Neural cell (in vitro differentiated cells): ENCODE measurements around the gene AQP4. TPM values are rescaled to one million over a fixed set of nuclear protein-coding genes. Genes with fewer than 3 reads are reported as not detected.

ENCODE experiments used
- H2AFZ ChIP-seq: fragments of 200-600, 300-800 bp; sonication (generic), shearing (Covaris generic); 2 replicates; pipeline ENCODE4 v1.6.0; 2014; ENCODE audit warnings: low read depth, mild to moderate bottlenecking, antibody characterized with exemption, low read length, moderate library complexity
- H3F3A ChIP-seq: fragments of 200-600 bp; shearing (Covaris generic); 2 replicates; pipeline ENCODE4 v1.6.1; 2016; ENCODE audit warnings: mild to moderate bottlenecking, moderate library complexity, mixed read lengths, antibody characterized with exemption, low read length; ENCODE audit not compliant: insufficient read depth, poor library complexity, severe bottlenecking
- H3K27ac ChIP-seq: fragments of 200-600, 300-800 bp; sonication (generic), shearing (Covaris generic); 2 replicates; pipeline ENCODE4 v1.5.1; 2014; ENCODE audit warnings: mild to moderate bottlenecking, low read length, moderate library complexity
- H3K27me3 ChIP-seq: fragments of 300-800, 200-600 bp; sonication (generic), shearing (Covaris generic); 2 replicates; pipeline ENCODE4 v1.6.0; 2014; ENCODE audit warnings: mild to moderate bottlenecking, low read depth, low read length, moderate library complexity; ENCODE audit not compliant: insufficient read depth
- H3K36me3 ChIP-seq: fragments of 300-800, 200-600 bp; sonication (generic), shearing (Covaris generic); 2 replicates; pipeline ENCODE4 v1.5.1; 2014; ENCODE audit warnings: mild to moderate bottlenecking, antibody characterized with exemption, low read length, moderate library complexity; ENCODE audit not compliant: insufficient read depth
- H3K4me2 ChIP-seq: fragments of 300-800, 200-600 bp; sonication (generic), shearing (Covaris generic); 2 replicates; pipeline ENCODE4 v1.6.0; 2014; ENCODE audit warnings: mild to moderate bottlenecking, low read length
- H3K4me3 ChIP-seq: fragments of 300-800, 200-600 bp; sonication (generic), shearing (Covaris generic); 2 replicates; pipeline ENCODE4 v1.5.1; 2014; ENCODE audit warnings: mild to moderate bottlenecking, low read length, moderate library complexity
- H3K79me2 ChIP-seq: fragments of 200-600 bp; shearing (Covaris generic); replicated peaks from 2 replicates; pipeline ENCODE4 v1.6.0; 2014; ENCODE audit warnings: mild to moderate bottlenecking, low read length, moderate library complexity; ENCODE audit not compliant: insufficient read depth
- H3K9ac ChIP-seq: fragments of 300-800, 200-600 bp; sonication (generic), shearing (Covaris generic); 2 replicates; pipeline ENCODE4 v1.6.1; 2016; ENCODE audit warnings: mild to moderate bottlenecking, low read length, mixed read lengths
- H3K9me2 ChIP-seq: fragments of 200-600 bp; shearing (Covaris generic); 2 replicates; pipeline ENCODE4 v1.6.1; 2016; ENCODE audit warnings: mild to moderate bottlenecking, low read length, mixed read lengths; ENCODE audit not compliant: insufficient read depth
- H3K9me3 ChIP-seq: fragments of 200-600, 300-800 bp; sonication (generic), shearing (Covaris generic); 2 replicates; pipeline ENCODE4 v1.6.1; 2016; ENCODE audit warnings: mild to moderate bottlenecking, mixed run types, low read length, moderate library complexity, mixed read lengths
- H4K20me1 ChIP-seq: fragments of 200-600 bp; shearing (Covaris generic); 2 replicates; pipeline ENCODE4 v1.6.1; 2016; ENCODE audit warnings: mild to moderate bottlenecking, mixed run types; ENCODE audit not compliant: insufficient read depth
- CTCF ChIP-seq: fragments of 450-650 bp; IDR thresholded peaks from 2 replicates; pipeline ENCODE4 v1.5.1; 2014; ENCODE audit warnings: antibody characterized with exemption, mild to moderate bottlenecking, moderate library complexity; ENCODE audit not compliant: poor library complexity, severe bottlenecking
- EP300 ChIP-seq: fragments of 450-650 bp; conservative IDR thresholded peaks from 2 replicates; pipeline ENCODE4 v1.6.1; 2014; ENCODE audit warnings: antibody characterized with exemption, mild to moderate bottlenecking, moderate library complexity; ENCODE audit not compliant: poor library complexity, severe bottlenecking
- EZH2 ChIP-seq: fragments of 200-600, 300-800 bp; shearing (Covaris generic), sonication (generic); IDR thresholded peaks from 2 replicates; pipeline ENCODE4 v1.6.1; 2014; ENCODE audit warnings: antibody characterized with exemption, low read length, borderline replicate concordance, mild to moderate bottlenecking; ENCODE audit not compliant: insufficient read depth, poor library complexity, severe bottlenecking
- MXI1 ChIP-seq: fragments of 450-650 bp; conservative IDR thresholded peaks from 2 replicates; pipeline ENCODE4 v1.6.1; 2014; ENCODE audit warnings: antibody characterized with exemption, mild to moderate bottlenecking; ENCODE audit not compliant: poor library complexity, severe bottlenecking
- POLR2AphosphoS5 ChIP-seq: IDR thresholded peaks from 2 replicates; pipeline ENCODE4 v1.6.1; 2012
- RAD21 ChIP-seq: fragments of 450-650 bp; conservative IDR thresholded peaks from 2 replicates; pipeline ENCODE4 v1.6.1; 2014; ENCODE audit warnings: antibody characterized with exemption, mild to moderate bottlenecking, moderate library complexity
- REST ChIP-seq: IDR thresholded peaks from 2 replicates; pipeline ENCODE4 v1.6.1; 2012; ENCODE audit warnings: borderline replicate concordance
- SMC3 ChIP-seq: fragments of 450-650 bp; conservative IDR thresholded peaks from 2 replicates; pipeline ENCODE4 v1.6.1; 2014; ENCODE audit warnings: antibody characterized with exemption, mild to moderate bottlenecking, moderate library complexity; ENCODE audit not compliant: poor library complexity
- TAF1 ChIP-seq: IDR thresholded peaks from 2 replicates; pipeline ENCODE4 v1.6.1; 2012; ENCODE audit warnings: low read depth
- polyA plus RNA-seq: library from polyadenylated mRNA; depleted of rRNA; stranded (reverse); fragments of >200 nt; gene quantifications from 2 replicates; pipeline ENCODE4 v1.2.3, GENCODE V29; 2014

AQP4 gene
- polyA plus RNA-seq, 1 donor from 2014 or later, result 0.24 TPM

GRCh38 chr18:26840965-26841364, 24.5 kb downstream of the AQP4 start:
- Histone ChIP-seq H3K4me2 (no peak overlapping the region), H3K79me2 (no peaks in the 10 kb centered on the region), H3K27ac (no peak overlapping the region), H3F3A (no peaks in the 10 kb centered on the region), H3K9me2 (no peaks in the 10 kb centered on the region), H3K4me3 (no peak overlapping the region), H4K20me1 (no peaks in the 10 kb centered on the region), H2AFZ (no peak overlapping the region), H3K9ac (no peak overlapping the region), H3K27me3 (no peaks in the 10 kb centered on the region), H3K9me3 (no peaks in the 10 kb centered on the region), H3K36me3 (no peaks in the 10 kb centered on the region)
- TF ChIP-seq TAF1 (no peak), POLR2AphosphoS5 (no peak), CTCF (no peak), SMC3 (no peak), EP300 (no peak)

GRCh38 chr18:26839609-26840008, 25.9 kb downstream of the AQP4 start:
- Histone ChIP-seq H4K20me1 (no peaks in the 10 kb centered on the region), H3K4me3 (no peak overlapping the region), H3K4me2 (no peak overlapping the region), H3K27me3 (no peaks in the 10 kb centered on the region), H3K79me2 (no peaks in the 10 kb centered on the region), H3K9ac (no peak overlapping the region), H3K36me3 (no peaks in the 10 kb centered on the region), H3K9me3 (no peaks in the 10 kb centered on the region), H2AFZ (no peak overlapping the region), H3K27ac (no peak overlapping the region), H3K9me2 (no peaks in the 10 kb centered on the region), H3F3A (no peaks in the 10 kb centered on the region)
- TF ChIP-seq MXI1 (no peak), RAD21 (no peak), CTCF (no peak), TAF1 (no peak), EZH2 (no peak), SMC3 (no peak), REST (no peak), POLR2AphosphoS5 (no peak)
